Fibroblast of lung (primary cell): Measurements from ENCODE around the gene ACAA2. TPM values are rescaled to one million over a fixed set of nuclear protein-coding genes. Genes with fewer than 3 reads are reported as not detected.

Source experiments
- DNase-seq, 2 donors: peaks; one replicate each; pipeline versions ENCODE4 v3.0.0 to v3.0.0-alpha.2; 2010; ENCODE audit warnings: low read depth in 2 of 2
- H2AFZ ChIP-seq: 2 replicates; pipeline ENCODE4 v1.5.1; 2012; ENCODE audit warnings: low read length, control low read depth, inconsistent platforms
- H3K27ac ChIP-seq: 2 replicates; pipeline ENCODE4 v1.5.1; 2011; ENCODE audit warnings: low read length, control low read depth; ENCODE audit not compliant: insufficient read depth
- H3K27me3 ChIP-seq: 2 replicates; pipeline ENCODE4 v1.5.1; 2011; ENCODE audit warnings: mild to moderate bottlenecking, low read length; ENCODE audit not compliant: control insufficient read depth, insufficient read depth
- H3K36me3 ChIP-seq: 2 replicates; pipeline ENCODE4 v1.5.1; 2011; ENCODE audit warnings: low read length; ENCODE audit not compliant: control insufficient read depth, insufficient read depth
- H3K4me1 ChIP-seq: 2 replicates; pipeline ENCODE4 v1.5.1; 2011; ENCODE audit warnings: low read length; ENCODE audit not compliant: control insufficient read depth, insufficient read depth; ENCODE audit errors: extremely low read depth
- H3K4me2 ChIP-seq: 2 replicates; pipeline ENCODE4 v1.5.1; 2011; ENCODE audit warnings: low read length, control low read depth; ENCODE audit not compliant: insufficient read depth; ENCODE audit errors: extremely low read depth
- H3K4me3 ChIP-seq, 4 experiments: fragments of 200-600 bp in 1 of 4; sonication (generic) in 1 of 4; replicated peaks in 1 of 4; 2 replicates each; pipeline ENCODE4 v1.5.1; 2011 to 2016; ENCODE audit warnings: low read length in 4 of 4, low read depth in 3 of 4, mild to moderate bottlenecking in 3 of 4, control low read depth in 2 of 4, inconsistent platforms in 1 of 4, mixed read lengths in 1 of 4; ENCODE audit not compliant: insufficient read depth in 1 of 4; ENCODE audit errors: control extremely low read depth in 1 of 4
- H3K79me2 ChIP-seq: 2 replicates; pipeline ENCODE4 v1.5.1; 2012; ENCODE audit warnings: mild to moderate bottlenecking, low read length, inconsistent platforms; ENCODE audit not compliant: control insufficient read depth, insufficient read depth
- H3K9ac ChIP-seq: 2 replicates; pipeline ENCODE4 v1.5.1; 2011; ENCODE audit warnings: mild to moderate bottlenecking, low read length, control low read depth; ENCODE audit not compliant: insufficient read depth
- H3K9me3 ChIP-seq: 2 replicates; pipeline ENCODE4 v1.5.1; 2012; ENCODE audit warnings: low read depth, low read length; ENCODE audit not compliant: control insufficient read depth, insufficient read depth
- H4K20me1 ChIP-seq: 2 replicates; pipeline ENCODE4 v1.5.1; 2011; ENCODE audit warnings: low read length; ENCODE audit not compliant: control insufficient read depth, insufficient read depth; ENCODE audit errors: extremely low read depth
- CTCF ChIP-seq, 2 donors: IDR thresholded peaks in 1 of 2; conservative IDR thresholded peaks in 1 of 2; 1 replicate in 1 of 2; 2 replicates in 1 of 2; pipeline ENCODE4 v1.5.1; 2011 to 2012; ENCODE audit warnings: low read length in 2 of 2, control low read depth in 1 of 2, inconsistent platforms in 1 of 2, low read depth in 1 of 2, mild to moderate bottlenecking in 1 of 2
- EZH2 ChIP-seq: IDR thresholded peaks from 2 replicates; pipeline ENCODE4 v1.5.1; 2012; ENCODE audit warnings: low read length, control low read depth, mild to moderate bottlenecking; ENCODE audit errors: missing control alignments
- polyA plus RNA-seq, 2 donors: library from polyadenylated mRNA; depleted of rRNA in 1 of 2; stranded (reverse) in 1 of 2; unstranded in 1 of 2; fragments of >200 nt; gene quantifications; 2 replicates each; pipeline ENCODE4 v1.2.1, GENCODE V29; 2011 to 2012; ENCODE audit warnings: missing spikeins in 1 of 2
- total RNA-seq: library from RNA; depleted of rRNA; stranded (reverse); fragments of >200 nt; gene quantifications from 2 replicates; pipeline ENCODE4 v1.2.1, GENCODE V29; 2014

Gene ACAA2
- total and polyA plus RNA-seq, 2 donors (not counting 1 experiment from before 2014, with no cell fraction given): 27.1 to 38.5 TPM

- Histone ChIP-seq H3K4me3 (no peak overlapping the region), H3K79me2 (no peaks in the 10 kb centered on the region), H3K4me2 (no peak overlapping the region), H3K27ac (no peak overlapping the region), H2AFZ (no peak overlapping the region), H3K36me3 (no peaks in the 10 kb centered on the region), H3K4me1 (no peaks in the 10 kb centered on the region), H3K9me3 (no peaks in the 10 kb centered on the region), H3K27me3 (no peaks in the 10 kb centered on the region), H3K9ac (no peak overlapping the region), H4K20me1 (no peaks in the 10 kb centered on the region)
- TF ChIP-seq CTCF (conservative IDR thresholded peaks at IDR 0.05 in 1 of 2, IDR thresholded peaks at IDR 0.05 in 1 of 2; ENCODE audit: low read depth in 1 of 2, low read length in 2 of 2) (no peak), EZH2 (no peak)
- DNase-seq: no peak
Observed at GRCh38 chr18:49756135-49756534, 57.2 kb downstream of the ACAA2 start.

GRCh38 chr18:49755489-49755888 lies 57.8 kb downstream of the ACAA2 start:
- H3K4me2 ChIP-seq: no peak overlapping the region
- no peaks in the 10 kb centered on the region for H3K36me3 ChIP-seq
- no peak overlapping the region for H2AFZ ChIP-seq
- no peaks in the 10 kb centered on the region for H3K4me1 ChIP-seq
- H3K27me3 ChIP-seq: no peaks in the 10 kb centered on the region
- no peak overlapping the region for H3K9ac ChIP-seq
- H3K4me3 ChIP-seq: no peak overlapping the region
- H3K27ac ChIP-seq: no peak overlapping the region
- H3K79me2 ChIP-seq: no peaks in the 10 kb centered on the region
- TF ChIP-seq CTCF (conservative IDR thresholded peaks at IDR 0.05 in 1 of 2, IDR thresholded peaks at IDR 0.05 in 1 of 2; ENCODE audit: low read depth in 1 of 2, low read length in 2 of 2) (no peak), EZH2 (no peak)
- DNase-seq: no peak
- H3K9me3 ChIP-seq: no peaks in the 10 kb centered on the region
- no peaks in the 10 kb centered on the region for H4K20me1 ChIP-seq

GRCh38 chr18:49754866-49755265 lies 58.5 kb downstream of the ACAA2 start:
- no peaks in the 10 kb centered on the region for H4K20me1 ChIP-seq
- H3K4me1 ChIP-seq: no peaks in the 10 kb centered on the region
- H3K9ac ChIP-seq: no peak overlapping the region
- no peak overlapping the region for H3K4me2 ChIP-seq
- no peak overlapping the region for H3K4me3 ChIP-seq
- H3K9me3 ChIP-seq: no peaks in the 10 kb centered on the region
- H3K79me2 ChIP-seq: no peaks in the 10 kb centered on the region
- no peak for TF ChIP-seq EZH2
- no peak for TF ChIP-seq CTCF (conservative IDR thresholded peaks at IDR 0.05 in 1 of 2, IDR thresholded peaks at IDR 0.05 in 1 of 2; ENCODE audit: low read depth in 1 of 2, low read length in 2 of 2)
- H3K27ac ChIP-seq: no peak overlapping the region
- no peak overlapping the region for H2AFZ ChIP-seq
- no peaks in the 10 kb centered on the region for H3K27me3 ChIP-seq
- H3K36me3 ChIP-seq: no peaks in the 10 kb centered on the region
- DNase-seq: peak in 1 of 2 donors; percentile 39
